GM18508 (cell line): Measurements from ENCODE around the gene NECTIN2.
"Not testable (repeated sequence)": the region's sequence is repeated elsewhere in the genome, so short reads cannot be mapped to it uniquely, and the experiment has no call there.

Experiments used
- ATAC-seq: cut with Tn5 transposase; IDR thresholded peaks from one replicate; pipeline ENCODE4 v1.9.1; 2021; ENCODE audit warnings: moderate number of reproducible peaks; ENCODE audit not compliant: insufficient read depth, unreplicated experiment

The NECTIN2 gene

DNA sequence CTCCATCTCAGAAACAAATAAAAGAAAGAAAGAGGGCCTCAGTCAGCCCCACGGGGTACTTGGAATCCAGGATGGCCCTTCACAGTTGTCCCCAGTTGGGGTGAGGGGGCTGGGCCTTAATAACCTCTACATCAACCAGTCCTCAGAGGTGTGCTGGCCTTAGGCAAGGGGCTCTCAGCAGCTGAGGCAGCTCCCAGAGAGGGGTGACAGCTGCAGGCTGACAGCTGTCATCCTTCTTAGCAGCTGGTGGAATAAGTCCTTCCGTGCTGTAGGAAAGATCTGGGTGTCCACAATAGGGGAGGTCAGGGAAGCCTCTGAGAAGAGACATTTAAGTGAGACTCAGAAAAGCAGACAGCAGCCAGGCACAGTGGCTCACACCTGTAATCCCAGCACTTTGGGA is 29.8 kb upstream of the NECTIN2 start:
- no peak for ATAC-seq

DNA sequence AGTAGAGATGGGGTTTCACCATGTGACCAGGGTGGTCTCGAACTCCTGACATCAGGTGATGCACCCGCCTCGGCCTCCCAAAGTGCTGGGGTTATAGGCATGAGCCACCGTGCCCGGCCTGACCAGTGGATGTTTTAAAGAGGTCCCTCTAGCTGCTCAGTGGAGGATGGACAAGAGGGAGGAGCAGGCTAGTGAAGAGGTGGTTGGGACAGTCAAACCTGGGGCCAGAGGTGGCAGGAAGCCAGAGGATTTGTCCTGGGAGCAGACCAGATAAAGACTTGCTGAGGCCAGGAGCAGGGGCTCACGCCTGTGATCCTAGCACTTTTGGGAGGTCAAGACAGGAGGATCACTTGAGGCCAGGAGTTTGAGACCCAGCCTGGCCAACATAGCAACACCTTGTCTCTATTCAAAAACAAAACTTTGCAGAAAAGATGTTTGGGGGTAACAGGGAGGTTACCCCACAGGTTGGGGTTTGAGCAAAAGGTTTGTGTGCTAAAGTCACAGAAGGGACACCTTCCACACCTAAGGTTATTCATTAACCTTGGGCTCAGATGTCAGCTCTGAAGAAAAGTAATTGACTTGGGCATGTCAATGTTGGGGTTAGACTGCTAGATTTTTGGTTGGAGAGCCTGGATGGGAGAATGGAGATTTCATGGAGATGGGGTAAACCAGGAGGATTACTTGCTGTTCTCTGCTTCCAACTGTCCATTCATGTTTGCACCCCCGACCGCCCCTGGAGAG is 28.2 kb upstream of the NECTIN2 start:
- ATAC-seq = no peak

DNA sequence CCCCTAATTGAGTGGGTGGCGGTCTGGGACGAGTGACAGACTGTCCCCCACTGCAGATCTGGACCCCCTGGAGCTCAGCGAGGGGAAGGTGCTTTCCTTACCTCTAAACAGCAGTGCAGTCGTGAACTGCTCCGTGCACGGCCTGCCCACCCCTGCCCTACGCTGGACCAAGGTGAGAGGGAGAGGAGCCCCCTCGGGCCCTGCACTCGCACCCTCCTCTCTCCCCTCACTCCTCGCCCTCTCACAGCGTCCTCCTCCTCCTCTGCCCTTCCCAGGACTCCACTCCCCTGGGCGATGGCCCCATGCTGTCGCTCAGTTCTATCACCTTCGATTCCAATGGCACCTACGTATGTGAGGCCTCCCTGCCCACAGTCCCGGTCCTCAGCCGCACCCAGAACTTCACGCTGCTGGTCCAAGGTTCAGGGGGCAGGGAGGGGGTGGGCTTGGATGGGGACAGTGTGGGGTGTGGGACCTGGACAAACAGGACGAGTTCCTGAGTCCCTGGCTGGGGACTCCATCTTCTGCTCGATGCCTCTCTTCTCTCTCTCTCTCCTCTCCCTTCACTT is 27.5 kb upstream of the NECTIN2 start:
- ATAC-seq = no peak

DNA sequence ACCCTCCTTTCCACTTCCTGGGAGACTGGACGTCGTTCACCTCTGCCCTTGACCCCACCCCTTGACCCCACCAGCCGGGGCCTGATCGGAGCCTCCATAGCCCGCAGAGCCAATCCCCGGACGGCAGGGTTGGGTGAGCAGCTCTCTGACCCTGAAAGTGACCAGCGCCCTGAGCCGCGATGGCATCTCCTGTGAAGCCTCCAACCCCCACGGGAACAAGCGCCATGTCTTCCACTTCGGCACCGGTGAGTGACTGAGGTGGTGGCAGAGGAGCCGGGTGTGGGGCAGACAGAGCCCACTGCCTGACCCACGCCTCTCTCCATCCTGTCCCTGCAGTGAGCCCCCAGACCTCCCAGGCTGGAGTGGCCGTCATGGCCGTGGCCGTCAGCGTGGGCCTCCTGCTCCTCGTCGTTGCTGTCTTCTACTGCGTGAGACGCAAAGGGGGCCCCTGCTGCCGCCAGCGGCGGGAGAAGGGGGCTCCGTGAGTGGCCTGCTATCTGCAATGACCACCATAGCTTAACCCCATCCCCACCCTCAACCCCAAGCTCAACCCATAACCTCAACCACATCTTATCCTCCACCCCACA is 26.8 kb upstream of the NECTIN2 start:
- ATAC-seq = no peak

DNA sequence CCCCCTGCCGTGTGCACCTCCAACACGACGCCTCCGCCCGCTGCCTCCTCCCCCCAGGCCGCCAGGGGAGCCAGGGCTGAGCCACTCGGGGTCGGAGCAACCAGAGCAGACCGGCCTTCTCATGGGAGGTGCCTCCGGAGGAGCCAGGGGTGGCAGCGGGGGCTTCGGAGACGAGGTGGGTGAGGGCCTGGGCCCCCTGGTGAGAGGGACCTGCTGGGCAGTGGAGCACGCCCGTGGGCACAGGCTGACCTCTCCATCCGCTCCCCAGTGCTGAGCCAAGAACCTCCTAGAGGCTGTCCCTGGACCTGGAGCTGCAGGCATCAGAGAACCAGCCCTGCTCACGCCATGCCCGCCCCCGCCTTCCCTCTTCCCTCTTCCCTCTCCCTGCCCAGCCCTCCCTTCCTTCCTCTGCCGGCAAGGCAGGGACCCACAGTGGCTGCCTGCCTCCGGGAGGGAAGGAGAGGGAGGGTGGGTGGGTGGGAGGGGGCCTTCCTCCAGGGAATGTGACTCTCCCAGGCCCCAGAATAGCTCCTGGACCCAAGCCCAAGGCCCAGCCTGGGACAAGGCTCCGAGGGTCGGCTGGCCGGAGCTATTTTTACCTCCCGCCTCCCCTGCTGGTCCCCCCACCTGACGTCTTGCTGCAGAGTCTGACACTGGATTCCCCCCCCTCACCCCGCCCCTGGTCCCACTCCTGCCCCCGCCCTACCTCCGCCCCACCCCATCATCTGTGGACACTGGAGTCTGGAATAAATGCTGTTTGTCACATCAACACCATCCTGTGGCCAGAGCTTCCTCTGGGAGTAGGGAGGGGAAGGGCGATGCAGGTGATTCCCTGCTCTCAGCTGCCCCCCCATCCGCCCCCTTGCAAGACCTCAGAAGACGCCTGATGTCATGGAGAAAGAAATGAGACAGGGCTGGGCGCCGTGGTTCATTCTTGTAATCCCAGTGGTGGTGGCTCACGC is 25.2 kb upstream of the NECTIN2 start:
- no peak for ATAC-seq

DNA sequence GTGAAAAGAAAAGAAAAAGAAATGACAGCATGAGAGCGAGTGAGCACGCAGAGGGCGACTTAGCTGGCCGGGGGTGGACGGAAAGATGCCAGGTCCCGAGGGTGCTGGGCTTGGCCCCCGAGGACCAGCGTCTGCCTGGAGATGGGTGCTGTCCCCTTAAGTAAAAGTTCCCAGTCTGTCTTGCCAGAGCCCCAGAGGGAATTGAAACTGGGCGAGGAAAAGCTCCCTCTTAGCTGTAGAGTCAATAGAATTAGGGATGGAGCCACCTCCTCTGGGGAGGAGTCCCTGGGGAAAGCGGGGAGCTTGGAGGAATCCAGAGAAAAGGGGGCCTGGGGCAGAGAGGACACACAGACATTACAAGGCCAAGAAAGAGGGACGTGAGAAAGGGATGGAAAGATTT is 23.9 kb upstream of the NECTIN2 start:
- ATAC-seq = no peak

DNA sequence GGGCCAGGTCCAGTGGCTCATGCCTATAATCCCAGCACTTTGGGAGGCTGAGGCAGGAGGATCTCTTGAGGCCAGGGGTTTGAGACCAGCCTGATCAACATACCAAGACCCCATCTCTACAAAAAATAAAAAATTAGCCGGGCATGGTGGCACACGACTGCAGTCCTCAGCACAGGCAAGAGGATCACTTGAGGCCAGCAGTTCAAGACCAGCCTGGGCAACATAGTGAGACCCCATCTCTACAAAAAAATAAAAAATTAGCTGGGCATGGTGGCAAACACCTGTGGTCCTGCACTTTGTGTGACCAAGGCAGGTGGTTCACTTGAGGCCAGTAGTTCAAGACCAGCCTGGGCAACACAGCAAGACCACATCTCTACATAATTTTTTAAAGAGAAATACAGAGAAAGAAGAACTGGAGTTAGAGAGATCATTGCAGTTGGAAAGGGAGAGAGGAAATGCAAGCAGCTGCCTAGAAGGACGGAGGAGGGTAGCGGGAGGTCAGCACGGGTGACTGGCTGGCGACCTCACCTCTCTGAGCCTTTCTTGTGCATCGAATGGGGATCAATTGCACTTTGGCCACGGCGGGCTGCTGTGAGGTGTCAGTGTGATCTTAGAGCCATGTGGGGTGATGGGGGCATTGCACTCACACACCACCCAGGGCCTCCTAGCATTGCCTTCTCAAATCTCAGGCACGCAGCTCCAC is 23.3 kb upstream of the NECTIN2 start:
- no peak for ATAC-seq

DNA sequence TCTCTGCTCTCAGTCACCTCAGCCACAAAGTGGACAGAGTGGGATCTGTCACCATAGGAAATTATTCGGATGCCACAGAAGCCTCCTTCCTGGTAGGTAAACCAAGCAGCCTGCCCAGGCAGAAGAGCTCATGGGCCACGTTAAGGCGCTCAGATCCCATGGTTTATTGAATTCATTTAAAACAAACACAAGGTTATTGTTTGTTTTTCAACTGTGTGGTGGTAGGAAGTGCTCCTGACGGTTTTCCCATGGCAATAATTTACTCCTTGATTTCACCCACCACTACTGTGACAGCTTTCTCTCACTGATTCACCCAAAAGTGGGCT is 22.8 kb upstream of the NECTIN2 start:
- no peak for ATAC-seq

DNA sequence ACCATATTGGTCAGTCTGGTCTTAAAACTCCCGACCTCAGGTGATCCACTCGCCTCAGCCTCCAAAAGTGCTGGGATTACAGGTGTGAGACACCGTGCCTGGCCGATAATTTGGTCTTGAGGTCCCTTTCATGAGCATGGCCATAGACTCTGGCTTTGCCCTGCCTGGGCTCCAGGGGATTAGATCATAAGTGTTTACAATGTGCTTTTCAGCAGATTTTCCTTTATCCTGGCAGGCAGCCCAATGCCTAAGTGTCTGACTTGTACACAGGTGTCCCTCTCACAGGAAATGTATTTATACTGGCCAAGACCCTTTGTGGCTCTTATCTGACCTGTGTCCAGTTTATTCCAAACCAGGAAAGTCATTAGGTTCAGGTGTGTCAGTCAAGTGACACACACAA is 21.3 kb upstream of the NECTIN2 start:
- ATAC-seq = no peak

DNA sequence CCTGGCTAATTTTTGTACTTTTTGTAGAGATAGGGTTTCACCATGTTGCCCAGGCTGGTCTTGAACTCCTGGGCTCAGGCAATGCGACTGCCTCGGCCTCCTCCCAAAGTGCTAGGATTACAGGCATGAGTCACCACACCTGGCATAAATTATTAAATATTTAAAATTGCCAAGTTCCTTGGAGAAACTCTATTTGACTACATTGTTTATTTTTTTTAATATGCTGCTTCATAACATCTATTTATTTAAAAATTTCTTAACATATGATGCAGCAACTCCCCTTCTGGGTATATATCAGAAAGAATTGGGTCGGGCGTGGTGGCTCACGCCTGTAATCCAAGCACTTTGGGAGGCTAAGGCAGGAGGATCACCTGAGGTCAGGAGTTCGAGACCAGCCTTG is 13.2 kb upstream of the NECTIN2 start:
- not testable (repeated sequence) for ATAC-seq

DNA sequence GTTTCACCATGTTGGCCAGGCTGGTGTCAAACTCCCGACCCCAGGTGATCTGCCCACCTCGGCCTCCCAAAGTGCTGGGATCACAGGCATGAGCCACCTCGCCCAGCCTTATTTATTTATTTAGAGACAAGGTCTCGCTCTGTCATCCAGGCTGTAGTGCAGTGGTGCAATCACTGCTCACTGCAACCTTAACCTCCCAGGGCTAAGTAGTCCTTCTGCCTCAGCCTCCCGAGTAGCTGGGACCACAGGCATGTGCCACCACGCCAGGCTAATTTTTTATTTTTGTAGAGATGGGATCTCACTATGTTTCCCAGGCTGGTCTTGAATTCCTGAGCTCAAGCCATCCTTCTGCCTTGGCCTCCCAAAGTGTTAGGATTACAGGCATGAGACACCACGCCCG is 11.7 kb upstream of the NECTIN2 start:
- ATAC-seq = not testable (repeated sequence)

DNA sequence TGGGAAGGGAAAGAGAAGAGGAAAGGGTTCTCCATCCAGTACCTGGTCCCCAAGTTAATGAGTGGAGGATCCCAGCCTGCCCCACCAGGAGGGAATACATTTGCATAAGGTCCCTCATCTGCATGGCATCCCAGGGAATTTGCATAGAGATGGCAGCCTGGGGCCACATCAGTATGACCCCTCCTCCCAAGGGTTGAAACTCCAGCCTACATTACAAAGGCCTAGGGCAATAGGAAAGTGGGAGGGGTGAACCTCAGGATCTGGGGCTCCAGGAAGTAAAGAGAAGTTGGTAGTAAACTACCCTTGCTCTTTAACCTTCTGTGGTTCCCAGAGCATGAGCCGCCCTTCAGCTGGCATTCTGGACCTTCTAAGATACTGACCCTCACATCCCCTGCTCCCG is 6.8 kb upstream of the NECTIN2 start:
- ATAC-seq = no peak

DNA sequence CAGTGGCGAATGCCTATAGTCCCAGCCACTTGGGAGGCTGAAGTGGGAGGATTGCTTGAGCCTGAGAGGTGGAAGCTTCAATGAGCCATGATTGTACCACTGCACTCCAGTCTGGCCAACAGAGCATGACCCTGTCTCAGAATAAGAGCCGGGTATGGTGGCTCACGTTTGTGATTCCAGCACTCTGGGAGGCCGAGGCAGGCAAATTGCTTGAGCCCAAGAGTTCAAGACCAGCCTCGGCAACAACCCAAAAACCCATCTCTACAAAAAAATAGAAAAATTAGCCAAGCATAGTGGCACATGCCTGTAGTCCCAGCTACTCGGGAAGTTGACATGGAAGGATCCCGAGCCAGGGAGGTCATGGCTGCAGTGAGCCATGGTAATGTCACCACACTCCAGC is 5.3 kb upstream of the NECTIN2 start:
- no peak for ATAC-seq

DNA sequence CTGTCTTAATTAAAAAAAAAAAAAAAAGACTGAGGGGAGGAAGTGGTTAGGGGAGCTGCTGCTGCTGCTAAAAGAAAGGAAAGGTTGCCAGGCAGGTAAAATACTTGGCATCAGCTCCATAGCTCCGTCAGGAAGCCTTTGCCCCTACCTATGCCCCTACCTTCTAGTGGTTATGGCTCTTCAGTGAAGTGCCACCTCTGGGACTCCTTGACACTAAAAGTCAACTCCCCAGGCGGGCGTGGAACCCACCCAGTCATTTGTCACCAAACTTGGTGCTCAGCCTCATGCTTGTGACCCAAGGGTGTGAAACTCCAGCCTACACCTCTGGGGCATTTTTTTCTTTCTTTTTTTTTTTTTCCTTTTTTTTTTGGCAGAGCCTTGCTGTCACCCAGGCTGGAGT is 4.9 kb upstream of the NECTIN2 start:
- ATAC-seq = no peak

DNA sequence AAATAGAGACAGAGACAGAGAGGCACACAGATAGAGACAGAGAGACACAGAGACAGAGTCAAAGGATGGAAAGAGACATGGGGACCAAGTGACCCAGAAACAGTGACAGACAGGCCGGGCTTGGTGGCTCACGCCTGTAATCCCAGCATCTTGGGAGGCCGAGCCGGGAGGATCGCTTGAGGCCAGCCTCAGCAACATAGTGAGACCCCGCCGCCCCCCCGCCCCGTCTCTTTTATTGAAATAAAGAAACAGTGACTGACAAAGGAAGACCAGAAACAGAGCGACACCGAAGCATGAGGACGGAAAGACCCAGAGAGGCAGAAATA is 848 bp upstream of the NECTIN2 start:
- no peak for ATAC-seq

DNA sequence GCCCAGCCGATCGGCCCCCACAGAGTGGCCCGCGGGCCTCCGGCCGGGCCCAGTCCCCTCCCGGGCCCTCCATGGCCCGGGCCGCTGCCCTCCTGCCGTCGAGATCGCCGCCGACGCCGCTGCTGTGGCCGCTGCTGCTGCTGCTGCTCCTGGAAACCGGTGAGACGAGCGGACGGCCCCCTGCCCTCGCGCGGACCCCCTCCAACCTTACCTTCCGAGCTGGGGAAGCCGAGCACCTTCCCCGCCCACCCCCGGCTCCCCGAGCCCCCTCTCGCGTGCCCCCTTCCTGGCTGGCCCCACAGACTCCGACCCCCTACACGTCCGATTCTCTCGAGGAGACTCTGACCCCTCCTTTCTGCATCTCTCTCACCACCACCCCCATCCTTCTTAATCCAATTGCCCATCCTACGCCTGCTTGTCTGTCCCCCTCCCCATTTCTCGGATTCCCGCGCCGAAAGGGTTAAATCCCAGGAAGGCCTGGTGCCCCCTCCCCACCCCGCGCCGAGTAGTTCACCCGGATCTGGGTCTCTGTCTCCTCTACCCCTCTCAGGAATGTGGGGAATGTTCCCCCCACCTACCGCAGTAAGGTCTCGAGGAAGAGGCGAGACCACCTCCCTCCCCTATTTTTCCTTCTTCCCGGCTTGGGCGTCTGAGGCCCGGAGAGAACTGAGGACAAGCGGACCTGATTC is 502 bp downstream of the NECTIN2 start:
- ATAC-seq = no peak

DNA sequence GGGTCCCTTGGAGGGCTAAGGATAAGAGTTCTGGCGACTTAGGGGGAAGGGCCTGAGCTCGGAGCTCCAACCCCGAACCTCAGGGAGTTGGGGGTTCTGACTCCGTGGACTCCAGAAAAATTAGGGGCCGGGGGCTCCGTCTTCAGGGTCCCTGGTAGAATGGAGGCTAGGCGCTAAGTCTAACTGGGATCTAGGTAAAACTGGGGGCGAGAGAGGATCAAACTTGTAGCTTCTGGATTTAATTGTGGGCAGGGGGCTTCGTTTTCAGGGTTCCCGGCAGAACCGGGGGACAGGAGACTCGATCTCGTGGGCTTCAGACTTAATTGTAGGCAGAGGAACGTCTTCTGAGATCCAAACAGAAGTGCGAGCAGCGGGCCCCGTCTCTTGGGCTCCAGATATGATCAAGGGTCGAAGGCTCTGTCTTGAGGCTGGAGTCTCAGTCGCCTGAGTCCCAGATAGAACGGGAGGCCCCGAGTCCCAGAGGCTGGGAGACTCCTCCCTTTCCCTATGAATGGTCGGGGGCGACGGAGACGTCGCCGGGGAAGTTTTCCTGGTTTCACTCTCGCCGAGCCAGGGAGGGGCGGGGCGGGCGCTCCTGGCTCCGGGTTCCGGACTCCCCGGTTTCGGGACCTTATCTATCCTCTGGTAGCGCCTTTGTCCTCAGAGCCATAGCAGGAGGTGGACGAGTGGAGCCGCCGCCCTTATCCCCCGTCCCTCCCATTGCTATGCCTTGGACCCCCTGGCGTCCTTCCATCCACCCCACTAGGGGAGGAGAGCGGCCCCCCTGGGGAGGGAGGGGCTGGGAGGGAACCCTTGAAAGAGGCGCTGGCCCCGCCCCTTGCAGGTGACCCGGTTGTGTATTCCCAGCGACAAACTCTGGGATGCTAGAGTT is 1.3 kb downstream of the NECTIN2 start:
- no peak for ATAC-seq

DNA sequence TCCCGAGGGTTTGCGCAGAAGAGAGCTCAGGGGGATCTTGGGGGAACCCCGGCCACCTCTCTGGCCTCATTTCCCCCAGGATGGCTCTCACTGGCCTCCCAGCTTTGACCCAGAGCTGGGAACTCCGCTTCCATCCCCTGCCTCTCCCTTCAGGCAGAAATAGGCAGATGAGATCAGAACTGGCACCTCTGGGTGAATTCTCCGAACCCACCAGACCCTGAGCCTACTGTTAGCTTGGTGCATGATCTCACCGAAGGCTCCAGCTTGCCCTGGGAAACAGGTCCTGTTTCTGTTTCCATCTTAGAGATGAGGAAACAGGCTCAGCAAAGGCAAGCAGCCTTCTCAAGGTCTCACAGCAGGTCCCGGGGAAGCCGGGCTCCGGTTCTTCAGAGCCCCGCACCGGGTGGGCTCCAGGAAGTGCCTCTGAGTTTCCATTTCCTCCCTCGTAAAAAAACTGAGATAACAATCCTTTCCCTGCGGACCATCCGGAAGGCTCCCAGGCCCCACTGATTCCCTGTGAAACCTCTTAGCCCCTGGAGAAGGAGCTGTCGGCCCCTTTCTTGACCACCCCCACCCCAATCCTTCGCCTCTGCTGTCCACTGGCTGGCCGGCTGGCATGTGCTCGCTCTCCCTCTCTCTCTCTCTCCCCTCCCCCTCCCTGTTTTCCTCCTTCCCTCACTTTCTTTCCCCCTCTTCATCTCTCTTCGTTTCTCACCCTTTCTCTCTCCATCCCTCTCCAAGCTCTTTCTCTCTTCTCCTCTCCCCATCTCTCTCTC is 2.1 kb downstream of the NECTIN2 start:
- no peak for ATAC-seq
